SW480 (cell line): ENCODE data around the gene FRMD4A.
"Not testable (repeated sequence)": the region's sequence is repeated elsewhere in the genome, so short reads cannot be mapped to it uniquely, and the experiment has no call there.

Experiments used
- DNase-seq: peaks from one replicate; pipeline ENCODE4 v3.0.0-alpha.2; 2016; ENCODE audit warnings: low spot score

The FRMD4A gene

DNA sequence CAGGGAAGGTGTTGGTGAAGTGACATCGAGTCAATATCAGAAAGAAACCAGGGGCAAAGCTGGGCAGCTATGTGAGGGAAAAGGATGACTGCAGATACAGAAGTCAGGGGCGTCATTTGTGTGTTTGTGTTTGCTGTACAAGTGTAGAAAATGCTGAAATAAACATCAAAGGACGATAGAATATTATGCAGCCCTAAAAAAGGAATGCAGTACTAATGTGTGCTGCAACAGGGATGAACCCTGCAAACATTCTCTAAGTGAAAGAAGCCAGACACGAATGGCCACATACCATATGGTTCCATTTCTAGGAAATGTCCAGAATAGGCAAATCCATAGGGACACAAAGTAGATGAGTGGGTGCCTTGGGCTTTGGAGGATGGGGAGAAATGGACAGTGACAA, 610.0 kb downstream of the FRMD4A start:
- no peak for DNase-seq

DNA sequence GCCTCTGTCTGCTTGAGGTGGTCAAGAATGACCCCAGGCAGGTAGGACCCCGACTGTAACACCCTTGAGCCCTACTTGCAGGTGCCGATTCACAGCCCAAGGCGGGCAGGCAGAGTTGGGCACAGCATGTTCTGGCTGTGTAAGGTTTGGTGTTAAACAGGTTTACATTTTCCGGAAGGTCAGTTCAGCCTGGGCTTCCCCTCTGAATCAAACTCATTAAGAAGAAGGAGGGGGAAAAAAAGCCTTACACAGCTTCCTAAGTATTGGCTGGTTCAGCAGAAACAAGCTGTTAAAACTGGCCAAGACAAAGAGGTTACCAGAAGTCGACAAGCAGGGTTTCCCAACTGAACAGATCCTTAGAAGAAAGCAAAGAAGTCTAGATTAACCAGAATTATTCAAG, 611.3 kb downstream of the FRMD4A start:
- DNase-seq, result no peak

DNA sequence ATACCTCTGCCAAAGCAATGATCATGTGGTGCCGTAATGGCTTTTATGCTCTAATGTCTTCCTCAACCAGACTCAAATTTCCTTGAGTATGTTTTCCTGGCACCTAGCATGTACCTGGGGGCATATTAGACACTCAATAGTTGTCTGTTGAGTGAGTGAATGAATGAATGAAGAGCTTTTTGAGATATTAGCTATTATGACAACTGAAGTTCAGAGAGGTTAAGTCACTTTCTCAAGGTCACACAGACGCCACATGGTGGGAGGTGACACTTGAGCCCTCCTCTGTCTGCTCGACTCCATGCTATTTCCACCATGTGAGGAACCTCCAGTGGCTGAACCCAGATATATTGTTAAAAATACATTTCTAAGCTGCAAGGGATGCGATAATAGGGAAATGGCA, 611.9 kb downstream of the FRMD4A start:
- no peak for DNase-seq

DNA sequence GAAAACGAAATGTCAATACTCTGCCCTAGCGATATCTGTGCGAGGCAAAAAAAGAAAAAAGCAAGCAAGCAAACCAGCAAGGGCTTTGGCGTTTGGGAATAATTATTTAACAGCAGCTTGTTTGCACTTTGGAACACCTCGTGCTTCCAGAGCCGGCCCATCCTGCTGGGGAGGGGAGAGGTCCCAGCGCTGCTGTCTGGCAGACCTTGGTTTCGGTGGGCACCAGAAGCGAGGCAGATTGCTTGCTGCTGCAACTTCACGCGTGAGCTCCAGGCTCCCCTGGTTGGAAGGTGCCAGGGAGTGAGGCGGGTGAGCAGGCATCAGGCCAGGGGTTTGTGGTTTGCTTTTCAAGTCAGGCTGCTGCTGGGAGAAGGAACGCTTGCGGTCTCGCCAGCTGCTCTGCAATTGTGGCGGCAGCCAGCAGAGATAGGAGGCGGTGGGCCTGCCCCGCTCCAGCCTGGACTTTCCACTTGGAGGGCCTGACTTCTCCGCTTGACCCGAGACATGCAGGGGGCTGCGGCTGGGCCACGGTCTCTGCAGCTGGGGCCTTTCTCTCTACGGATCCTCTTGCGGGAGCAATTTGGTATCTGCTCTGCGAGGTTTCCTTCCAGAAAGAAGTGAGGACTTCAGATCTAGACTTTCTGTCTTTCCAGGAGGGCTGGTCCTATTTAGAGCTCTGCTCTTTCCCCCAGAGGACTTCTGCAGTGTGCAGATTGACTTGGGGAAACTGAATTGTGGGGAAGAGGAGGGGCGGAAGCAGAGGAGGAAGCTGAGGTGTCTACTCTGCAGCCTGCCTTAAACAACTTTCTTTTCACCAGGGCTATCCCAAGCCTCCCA, 612.6 kb downstream of the FRMD4A start:
- DNase-seq, result peak; percentile 63

DNA sequence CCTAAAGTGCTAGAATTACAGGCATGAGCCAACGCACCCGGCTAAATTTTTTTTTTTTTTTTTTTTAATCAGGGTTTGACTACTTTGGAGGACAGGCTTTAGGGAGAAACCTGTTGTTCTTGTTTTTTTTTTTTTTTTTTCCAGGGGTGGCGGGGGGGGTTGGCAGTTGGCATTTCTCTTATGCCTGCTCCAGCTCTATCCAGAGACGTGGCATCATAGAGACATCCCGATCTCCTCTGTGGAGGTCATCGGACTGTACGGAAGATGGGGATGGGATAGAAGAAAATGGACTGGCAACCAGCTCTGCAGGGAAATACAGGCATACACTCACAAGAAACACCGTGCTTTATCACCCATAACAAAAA, 613.2 kb downstream of the FRMD4A start:
- DNase-seq, result no peak

DNA sequence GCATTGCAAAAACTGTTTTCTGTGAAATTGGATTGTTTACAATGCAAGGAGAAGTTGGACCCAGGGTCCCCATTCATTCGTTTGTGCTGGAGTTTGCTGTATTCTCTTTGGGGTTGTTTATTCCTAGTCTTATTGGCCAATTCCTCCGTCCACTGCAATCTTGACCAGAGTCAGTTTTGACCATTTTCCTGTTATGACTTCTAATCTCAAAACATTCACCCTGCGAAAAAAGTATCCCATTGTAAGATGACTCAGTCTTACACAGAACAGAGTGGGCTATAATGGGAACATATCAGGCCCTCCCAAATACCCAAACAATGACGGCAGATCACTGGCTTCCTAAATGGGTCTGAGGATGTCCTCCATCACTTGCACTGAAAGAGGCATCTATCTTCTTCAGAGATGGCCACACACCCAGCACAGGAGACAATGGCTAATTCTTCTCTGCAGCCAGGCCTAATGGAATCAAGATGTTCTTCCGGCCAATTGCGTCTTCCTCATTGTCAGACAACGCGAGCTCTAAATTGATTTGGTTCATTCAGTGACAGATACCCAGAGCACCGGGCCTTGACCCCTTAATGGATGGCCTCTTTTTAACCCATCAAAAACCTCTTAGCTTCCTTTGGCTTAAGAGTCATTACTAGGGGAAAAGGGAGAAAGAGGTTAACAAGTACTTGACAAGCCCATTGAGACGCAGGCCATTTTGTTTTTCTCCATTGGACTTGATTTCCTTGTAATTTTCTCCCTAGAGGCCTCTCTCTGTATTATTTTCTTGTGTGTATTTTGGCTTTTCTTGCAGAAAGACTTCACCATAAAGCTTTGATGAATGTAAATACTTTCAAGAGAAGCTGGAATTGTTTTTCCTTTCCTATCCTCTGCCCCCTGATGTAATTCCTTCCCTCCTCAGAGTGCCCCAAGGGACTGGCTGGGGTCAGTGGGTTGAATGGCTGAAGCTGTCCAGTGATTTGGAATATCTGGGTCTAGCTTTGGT, 614.3 kb downstream of the FRMD4A start:
- DNase-seq, result no peak

GRCh38 chr10:13715596-13715995, 615.1 kb downstream of the FRMD4A start:
- not testable (repeated sequence) for DNase-seq

DNA sequence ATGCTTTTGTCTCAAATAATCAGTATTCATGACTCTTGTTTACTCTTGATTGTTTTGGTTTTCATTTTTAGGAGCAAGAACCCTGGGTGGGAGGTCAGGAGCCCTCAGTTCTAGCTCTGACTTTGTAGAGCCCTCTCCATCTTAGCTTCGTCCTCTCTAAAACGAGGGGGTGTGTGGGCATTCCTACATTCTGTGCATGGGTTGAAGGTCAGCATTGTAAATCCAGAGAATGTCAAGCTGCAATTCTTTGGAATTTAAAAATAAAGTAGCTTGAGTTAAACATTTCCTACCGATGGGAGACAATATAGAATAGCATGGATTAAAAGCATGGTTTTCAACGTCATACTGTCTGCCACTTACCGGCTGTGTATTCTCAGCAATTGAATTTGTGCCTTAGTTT, 615.6 kb downstream of the FRMD4A start:
- DNase-seq, result no peak

DNA sequence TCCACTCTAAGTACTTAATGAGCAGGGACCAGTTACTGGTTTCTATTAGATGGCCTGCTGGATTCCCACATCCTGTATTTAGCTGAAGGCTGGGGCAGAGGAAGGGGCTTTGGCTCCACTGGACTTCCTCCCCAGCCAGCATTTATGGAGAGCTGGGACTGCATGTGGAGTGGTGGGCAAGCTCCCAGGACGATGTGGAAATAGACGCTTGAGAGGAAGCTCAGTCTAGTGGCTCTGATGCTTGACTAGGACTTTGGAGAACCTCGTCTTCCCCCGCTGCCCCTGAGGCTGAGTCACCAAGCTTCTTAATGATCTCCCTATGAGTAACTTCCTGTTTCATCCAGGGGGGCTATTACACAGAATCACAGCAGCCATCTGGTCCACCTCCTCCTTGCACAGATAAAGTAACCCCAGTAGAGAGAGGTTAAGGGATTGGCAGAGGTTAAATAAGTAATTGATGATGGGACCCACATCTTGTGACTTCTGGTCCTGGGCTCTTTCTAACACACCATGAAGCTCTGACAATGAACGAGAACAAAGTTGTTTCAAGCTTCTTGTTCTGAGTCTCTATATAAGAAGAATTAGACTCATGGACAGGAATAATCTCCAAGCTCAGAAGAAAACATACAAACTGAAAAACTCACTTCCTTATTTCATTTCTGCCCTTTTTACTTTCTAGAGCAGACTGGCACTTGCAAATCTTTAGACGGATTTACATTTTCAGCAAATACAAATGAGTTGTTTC, 617.7 kb downstream of the FRMD4A start:
- peak; percentile 69 for DNase-seq

DNA sequence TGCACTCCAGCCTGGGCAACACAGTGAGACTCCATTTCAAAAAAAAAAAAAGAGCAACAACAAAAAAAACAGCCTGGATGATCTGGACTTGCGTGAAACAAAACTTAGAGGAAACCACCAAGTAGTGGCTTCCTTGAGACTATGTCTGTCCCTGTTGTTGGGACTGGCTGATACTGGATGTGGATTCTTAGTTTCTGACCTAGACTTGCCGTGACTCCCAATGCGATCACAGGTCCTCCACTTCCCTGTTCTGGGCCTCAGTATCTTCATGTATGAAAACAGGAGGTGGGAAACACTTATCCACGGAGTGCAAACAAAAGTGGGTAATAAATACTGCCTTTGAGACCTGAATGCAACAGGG, 618.3 kb downstream of the FRMD4A start:
- no peak for DNase-seq

DNA sequence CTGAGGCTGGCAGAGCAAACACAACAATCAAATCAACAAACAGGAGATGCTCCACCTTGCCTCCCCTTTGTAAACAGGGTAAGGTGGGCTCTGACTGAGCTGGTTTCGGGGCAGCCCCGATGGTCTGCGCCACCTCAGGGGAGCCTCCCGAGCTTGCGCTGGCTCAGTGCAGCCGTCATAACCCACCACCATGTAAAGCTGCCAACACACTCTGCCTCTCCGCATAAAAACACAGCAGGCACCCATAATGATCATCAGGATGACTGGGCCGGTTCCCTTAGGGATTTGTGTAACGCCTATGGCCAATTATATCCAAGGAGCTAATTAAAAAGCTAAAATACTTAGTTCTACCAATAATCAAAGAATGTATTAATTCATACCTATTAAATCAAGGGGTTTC, 619.4 kb downstream of the FRMD4A start:
- no peak for DNase-seq

GRCh38 chr10:13709931-13710650, 620.6 kb downstream of the FRMD4A start:
- DNase-seq, result no peak

DNA sequence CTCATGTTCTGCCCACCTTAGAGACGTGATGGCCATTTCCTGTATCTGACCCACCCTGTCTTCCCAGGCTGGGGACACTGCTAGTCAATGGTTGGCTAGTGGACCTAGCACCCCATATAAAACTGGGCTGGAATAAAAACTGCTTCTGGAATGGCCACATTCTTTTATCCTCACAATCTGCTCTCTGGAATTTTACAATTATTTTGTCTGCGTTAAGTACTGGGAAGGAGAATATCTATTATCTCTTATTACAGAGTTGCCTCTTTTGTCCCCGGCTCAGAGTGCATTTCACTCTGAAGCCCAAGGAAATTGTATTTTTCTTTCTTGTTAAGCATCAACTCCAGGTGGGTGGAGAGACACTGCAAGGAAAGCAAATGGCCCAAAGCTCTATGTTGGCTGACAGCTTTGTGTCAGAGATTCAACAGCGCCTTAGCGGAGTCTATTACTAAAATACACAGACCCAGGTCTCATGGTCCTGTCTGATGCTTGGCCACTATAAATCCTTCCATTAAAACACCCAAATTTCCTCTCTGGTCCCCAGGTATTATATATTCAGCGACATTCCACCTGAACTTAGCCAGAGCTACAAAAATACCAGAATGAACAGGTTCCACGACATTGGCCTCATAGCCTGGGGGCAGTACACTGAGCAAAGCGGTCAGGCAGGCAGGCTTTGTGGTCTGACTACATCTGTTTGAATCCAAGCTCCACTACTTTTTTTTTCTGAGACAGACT, 622.3 kb downstream of the FRMD4A start:
- DNase-seq, result no peak

DNA sequence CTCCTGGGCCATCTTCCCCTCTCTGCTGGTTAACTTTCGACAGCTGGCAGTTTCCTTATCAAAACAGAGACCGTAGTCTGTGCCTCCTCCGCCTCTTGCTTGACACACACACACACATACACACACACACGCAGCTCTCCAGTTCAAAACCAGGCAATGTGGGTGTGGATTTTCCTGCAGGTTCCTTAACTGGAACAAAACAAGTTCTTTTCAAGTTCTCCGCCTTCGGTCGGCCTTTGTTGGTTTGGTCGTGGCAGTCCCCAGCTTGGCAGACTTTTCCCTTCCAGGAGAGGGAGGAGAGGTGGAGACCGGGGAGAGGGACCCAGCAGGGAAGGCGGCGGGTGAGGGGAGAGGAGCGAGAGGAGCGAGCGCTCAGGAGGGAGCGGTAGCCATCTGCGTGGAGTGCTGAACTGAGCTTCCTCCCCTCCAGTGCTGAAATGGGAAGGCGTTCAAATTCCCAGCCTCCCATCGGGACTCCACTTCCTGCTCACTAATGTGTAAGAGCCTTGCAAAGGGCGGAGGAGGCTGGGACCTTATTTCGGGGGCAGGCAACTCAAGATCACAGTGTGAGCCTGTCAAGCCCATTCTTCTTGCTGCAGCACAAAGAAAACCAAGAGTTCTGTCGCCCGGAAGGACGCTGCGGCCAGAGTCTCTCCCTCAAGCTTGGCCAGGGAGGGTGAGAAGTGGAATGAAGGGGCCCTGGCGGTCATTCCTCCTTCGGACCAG, 623.4 kb downstream of the FRMD4A start:
- DNase-seq, result peak; percentile 55

DNA sequence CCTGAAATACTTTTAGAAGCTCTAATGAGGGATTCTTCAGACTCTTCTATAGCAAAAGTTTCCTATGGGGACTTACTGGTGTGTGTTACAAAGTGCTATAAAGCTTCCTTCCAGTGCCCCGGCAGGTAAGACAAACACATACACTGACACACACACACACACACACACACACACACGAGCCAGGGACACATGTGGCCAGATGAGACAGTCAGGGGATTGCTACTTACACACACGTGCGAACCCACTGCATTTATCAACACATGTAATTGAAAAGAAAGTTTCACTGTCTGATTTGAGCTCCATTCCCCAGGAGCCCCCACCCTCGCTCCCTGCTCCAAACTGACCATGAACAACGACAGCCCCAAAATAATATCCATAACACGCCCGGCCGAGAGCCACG, 624.1 kb downstream of the FRMD4A start:
- no peak for DNase-seq

- no peak for DNase-seq
These were observed 624.5 kb downstream of the FRMD4A start for GRCh38 chr10:13706175-13706574.

GRCh38 chr10:13705526-13706174, 625.1 kb downstream of the FRMD4A start:
- DNase-seq, result no peak

- no peak for DNase-seq
These were observed 625.8 kb downstream of the FRMD4A start for GRCh38 chr10:13704964-13705363.

DNA sequence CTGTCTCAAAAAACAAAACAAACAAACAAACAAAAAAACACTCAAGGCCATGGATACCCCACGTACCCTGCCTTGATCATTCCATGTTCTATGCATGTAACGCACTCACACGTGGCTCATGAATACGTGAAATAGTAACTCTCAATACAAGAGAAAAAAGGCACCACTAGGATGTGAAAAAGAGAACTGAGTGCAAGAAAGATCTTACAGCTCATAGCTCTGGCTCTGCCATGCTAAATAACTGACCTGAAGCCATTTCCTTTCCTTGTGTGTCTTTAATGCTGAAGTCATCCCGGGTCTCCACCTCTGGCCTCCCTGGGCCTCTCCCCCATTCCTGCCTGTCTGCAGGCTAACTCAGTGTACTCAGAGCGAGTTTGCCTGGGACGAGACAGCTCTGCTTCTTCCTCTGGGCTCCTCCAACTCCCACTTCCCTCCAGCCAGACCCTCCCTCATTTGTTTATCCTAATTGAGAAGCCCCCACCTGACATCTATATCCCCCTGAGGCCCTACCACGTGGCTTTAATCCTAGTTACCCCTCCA, 626.7 kb downstream of the FRMD4A start:
- no peak for DNase-seq
